Sigmoid colon (tissue), 7 donors: ENCODE measurements around the gene THSD1. TPM values are rescaled to one million over a fixed set of nuclear protein-coding genes. Genes with fewer than 3 reads are reported as not detected.
"Not testable (repeated sequence)": the region's sequence is repeated elsewhere in the genome, so short reads cannot be mapped to it uniquely, and the experiment has no call there.

Experiments
- DNase-seq: peaks from one replicate; pipeline ENCODE4 v3.0.0-alpha.2; 2019
- H3K27ac ChIP-seq, 4 donors: fragments of 200-600 bp; sonication (generic); one replicate each; pipeline ENCODE4 v1.5.1; 2016 to 2019; ENCODE audit warnings: mild to moderate bottlenecking in 1 of 4
- H3K27me3 ChIP-seq, 3 donors: fragments of 200-600 bp; sonication (generic); one replicate each; pipeline ENCODE4 v1.5.1; 2019; ENCODE audit warnings: mild to moderate bottlenecking in 1 of 3
- H3K36me3 ChIP-seq, 4 donors: fragments of 200-600 bp; sonication (generic); one replicate each; pipeline ENCODE4 v1.5.1; 2016 to 2019
- H3K4me1 ChIP-seq, 4 donors: fragments of 200-600 bp; sonication (generic); one replicate each; pipeline ENCODE4 v1.5.1; 2017 to 2019
- H3K4me3 ChIP-seq, 4 donors: fragments of 200-600 bp; sonication (generic); one replicate each; pipeline ENCODE4 v1.5.1; 2017 to 2019; ENCODE audit warnings: mild to moderate bottlenecking in 2 of 4, moderate library complexity in 1 of 4
- H3K9me3 ChIP-seq, 4 donors: fragments of 200-600 bp in 3 of 4; sonication (generic) in 3 of 4; one replicate each; pipeline versions ENCODE4 v1.5.1 to v1.6.1; 2013 to 2019
- CTCF ChIP-seq, 4 experiments: fragments of 450-650 bp in 3 of 4; fragments of 200-600 bp in 1 of 4; IDR thresholded peaks; one replicate each; pipeline ENCODE4 v1.5.1; 2016 to 2019; ENCODE audit warnings: antibody characterized with exemption in 4 of 4, mild to moderate bottlenecking in 3 of 4, moderate library complexity in 2 of 4
- EP300 ChIP-seq, 4 donors: sonication (generic); formaldehyde crosslinking; IDR thresholded peaks; one replicate each; pipeline ENCODE4 v1.6.1; 2017; ENCODE audit warnings: antibody characterized with exemption in 4 of 4
- POLR2A ChIP-seq, 2 donors: fragments of 450-650 bp; IDR thresholded peaks; one replicate each; pipeline ENCODE4 v1.6.1; 2016; ENCODE audit warnings: antibody characterized with exemption in 2 of 2, mild to moderate bottlenecking in 2 of 2, moderate library complexity in 2 of 2
- POLR2AphosphoS5 ChIP-seq, 4 donors: sonication (generic); formaldehyde crosslinking; IDR thresholded peaks; one replicate each; pipeline ENCODE4 v1.6.1; 2017; ENCODE audit warnings: antibody characterized with exemption in 4 of 4
- WGBS, 2 donors: extraction: QIAGEN DNeasy Blood & Tissue Kit; methylation state at CpG; one replicate each; pipeline ENCODE4 v1.1.7; 2013; 5-methylcytosine and 5-hydroxymethylcytosine counted together
- intact Hi-C: fragments of 100-400 bp; cut with DNase I; formaldehyde crosslinking; loops from one replicate; pipeline ENCODE4 v1.15.1; 2023
- polyA plus RNA-seq, 3 donors: library from polyadenylated mRNA; stranded (reverse); fragments of 200-250 nt; gene quantifications; one replicate each; pipeline ENCODE4 v1.2.3, GENCODE V29; 2013
- total RNA-seq, 4 donors: library from RNA; depleted of rRNA; stranded (reverse); fragments of >200 nt; gene quantifications; one replicate each; pipeline ENCODE4 v1.1.0, GENCODE V29; 2016
- donor health status: healthy with polysubstance abuse.
- donor health status: Bipolar disorder and iron deficiency.
- donor health status: healthy.

The THSD1 gene
- total and polyA plus RNA-seq, 7 donors, result 0.60 to 6.4 (median 3.6) TPM; not detected in 1

- no peak for TF ChIP-seq POLR2A (IDR thresholded peaks at IDR 0.05)
- TF ChIP-seq CTCF (IDR thresholded peaks at IDR 0.05), result no peak
- TF ChIP-seq POLR2AphosphoS5 (IDR thresholded peaks at IDR 0.05), result no peak
- TF ChIP-seq EP300 (IDR thresholded peaks at IDR 0.05), result no peak
- Histone ChIP-seq H3K27me3 (no peaks in the 10 kb centered on the region), H3K4me3 (no peak overlapping the region), H3K9me3 (no peaks in the 10 kb centered on the region), H3K36me3 (no peaks in the 10 kb centered on the region), H3K27ac (no peak overlapping the region), H3K4me1 (no peaks in the 10 kb centered on the region)
- DNase-seq, result no peak
- WGBS, 2 donors, result 96 to 97% methylated on average over 21 of the region's 21 CpGs
- intact Hi-C loops, result no loop called here
Observed at GRCh38 chr13:52377898-52378297, 28.1 kb downstream of the THSD1 start.

- Histone ChIP-seq H3K9me3 (no peaks in the 10 kb centered on the region), H3K36me3 (no peaks in the 10 kb centered on the region), H3K27me3 (no peaks in the 10 kb centered on the region), H3K4me1 (no peaks in the 10 kb centered on the region), H3K27ac (no peak overlapping the region), H3K4me3 (no peak overlapping the region)
- TF ChIP-seq CTCF (IDR thresholded peaks at IDR 0.05) (no peak), EP300 (IDR thresholded peaks at IDR 0.05) (no peak), POLR2A (IDR thresholded peaks at IDR 0.05) (no peak), POLR2AphosphoS5 (IDR thresholded peaks at IDR 0.05) (no peak)
- no peak for DNase-seq
- intact Hi-C loops, result no loop called here
- whole genome bisulfite sequencing, 2 donors, result 18 to 53% methylated on average over 1 of the region's 1 CpG
Observed at GRCh38 chr13:52374873-52375411, 31.0 kb downstream of the THSD1 start.

DNA sequence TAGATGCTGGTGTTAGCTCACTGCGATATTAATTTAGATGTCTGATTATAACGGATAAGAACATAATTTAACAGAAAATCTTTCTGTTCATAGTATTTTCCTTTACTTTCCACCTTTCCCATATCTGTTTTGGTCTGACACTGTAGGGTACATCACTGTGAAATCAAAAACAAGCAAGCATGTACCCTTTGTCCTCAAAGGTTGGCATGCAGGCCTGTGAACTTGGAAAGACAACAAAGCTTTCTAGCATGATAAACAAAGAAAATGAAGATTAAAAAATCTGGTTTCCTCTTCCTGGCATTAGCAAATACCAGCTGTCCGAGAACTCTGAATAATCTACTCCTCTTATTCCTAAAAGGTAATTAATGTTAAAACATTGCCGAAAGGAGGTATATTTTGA, 31.6 kb downstream of the THSD1 start:
- intact Hi-C loops, result no loop called here
- H3K4me1 ChIP-seq, result no peaks in the 10 kb centered on the region
- no peak for DNase-seq
- H3K4me3 ChIP-seq, result no peak overlapping the region
- no peaks in the 10 kb centered on the region for H3K36me3 ChIP-seq
- H3K27ac ChIP-seq, result no peak overlapping the region
- 95% methylated on average over 4 of the region's 4 CpGs for WGBS, 2 donors
- H3K9me3 ChIP-seq, result no peaks in the 10 kb centered on the region
- TF ChIP-seq POLR2AphosphoS5 (IDR thresholded peaks at IDR 0.05) (no peak), POLR2A (IDR thresholded peaks at IDR 0.05) (no peak), CTCF (IDR thresholded peaks at IDR 0.05) (no peak), EP300 (IDR thresholded peaks at IDR 0.05) (no peak)
- H3K27me3 ChIP-seq, result no peaks in the 10 kb centered on the region

GRCh38 chr13:52373277-52373676, 32.7 kb downstream of the THSD1 start:
- H3K9me3 ChIP-seq, intact Hi-C loops, DNase-seq, H3K27ac ChIP-seq, H3K36me3 ChIP-seq, H3K27me3 ChIP-seq, H3K4me1 ChIP-seq, H3K4me3 ChIP-seq: not testable (repeated sequence)
- 94% methylated on average over 1 of the region's 1 CpG for WGBS, 2 donors

DNA sequence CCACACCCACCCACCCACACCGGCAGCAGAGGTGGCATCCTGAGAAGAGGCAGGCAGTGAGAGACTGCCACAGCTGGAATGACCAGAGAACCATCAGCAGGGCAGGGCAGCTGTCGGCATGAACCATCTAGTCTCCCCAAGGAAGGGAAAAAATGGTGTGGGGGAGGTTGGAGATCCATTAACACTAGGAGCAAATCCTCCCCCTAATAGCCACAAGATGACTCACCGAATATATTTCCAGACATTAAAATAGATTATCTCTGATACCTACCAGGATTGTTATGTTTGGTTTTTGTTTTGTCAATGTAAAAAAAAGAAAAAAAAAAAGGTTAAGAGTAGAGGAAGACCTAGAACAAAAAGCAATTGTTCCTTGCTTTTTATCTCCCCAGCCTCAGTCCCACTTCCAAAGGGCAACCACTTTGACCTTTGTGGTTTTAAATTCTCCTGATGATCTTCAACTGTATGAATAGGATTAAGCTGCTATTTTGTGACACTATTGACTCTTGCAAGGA, 34.2 kb downstream of the THSD1 start:
- H3K27me3 ChIP-seq, result no peaks in the 10 kb centered on the region
- H3K36me3 ChIP-seq, result no peaks in the 10 kb centered on the region
- no peak overlapping the region for H3K4me3 ChIP-seq
- WGBS, 2 donors, result 64 to 89% methylated on average over 3 of the region's 3 CpGs
- no peak overlapping the region for H3K27ac ChIP-seq
- no peak for TF ChIP-seq CTCF (IDR thresholded peaks at IDR 0.05)
- TF ChIP-seq POLR2AphosphoS5 (IDR thresholded peaks at IDR 0.05), result no peak
- TF ChIP-seq POLR2A (IDR thresholded peaks at IDR 0.05), result no peak
- no peak for TF ChIP-seq EP300 (IDR thresholded peaks at IDR 0.05)
- no peaks in the 10 kb centered on the region for H3K4me1 ChIP-seq
- DNase-seq, result no peak
- intact Hi-C loops, result no loop called here
- no peaks in the 10 kb centered on the region for H3K9me3 ChIP-seq
